Right renal pelvis (tissue), 4 donors: ENCODE data around the gene MPP3. TPM values are rescaled to one million over a fixed set of nuclear protein-coding genes. Genes with fewer than 3 reads are reported as not detected.

Experiments
- DNase-seq, 4 donors: peaks; one replicate each; pipeline ENCODE4 v3.0.0-alpha.2; 2013; ENCODE audit warnings: low read depth in 4 of 4, low spot score in 3 of 4, missing footprints in 1 of 4
- polyA plus RNA-seq, 4 donors: library from polyadenylated mRNA; unstranded; fragments of 120-200 nt; gene quantifications; one replicate each; pipeline ENCODE4 v1.2.1, GENCODE V29; 2013; ENCODE audit not compliant: insufficient read length in 4 of 4

The MPP3 gene
- polyA plus RNA-seq, 4 donors = 6.1 to 8.5 (median 7.6) TPM

GRCh38 chr17:43755389-43755875, 77.5 kb downstream of the MPP3 start:
- DNase-seq = no peak

DNA sequence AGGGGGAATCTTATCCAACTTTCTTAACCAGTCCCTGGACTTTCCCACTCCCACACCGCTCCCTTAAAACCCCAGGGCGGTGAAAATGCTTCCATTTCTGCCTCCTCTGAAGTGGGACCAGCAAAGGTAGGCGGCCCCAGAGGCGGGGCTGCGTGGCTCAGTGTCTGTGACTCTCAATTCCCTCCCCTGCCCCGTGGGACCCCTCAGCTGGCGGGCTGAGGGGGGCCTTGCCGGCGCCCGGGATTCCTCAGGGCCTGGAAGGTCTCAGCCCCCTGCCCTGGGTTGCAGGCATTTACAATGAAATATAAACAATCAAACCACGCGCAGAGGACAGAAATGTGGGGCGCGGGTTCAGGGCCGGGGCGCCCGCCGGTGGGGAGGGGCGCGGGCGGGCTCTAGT, 78.0 kb downstream of the MPP3 start:
- no peak for DNase-seq

- no peak for DNase-seq
Measured at GRCh38 chr17:43753493-43754129, 79.3 kb downstream of the MPP3 start.

Other genes with a start within 250 kb of the MPP3 start
- 10 to 100 TPM in 3 of 4 donors, 1 to 10 TPM in 1; 7.1 to 15.1 (median 13.2) TPM for gene MEOX1, start 171.2 kb downstream of the MPP3 start, polyA plus RNA-seq
- gene SOST, start 74.4 kb downstream of the MPP3 start, polyA plus RNA-seq = 10 to 100 TPM; 54.7 to 79.6 (median 62.8) TPM
- gene DUSP3, start 54.2 kb downstream of the MPP3 start, polyA plus RNA-seq = 10 to 100 TPM; 60.3 to 62.1 (median 61.6) TPM
- under 1 TPM in 1 of 4 donors, not detected in 3; 0.06 TPM for gene CFAP97D1, start 52.7 kb downstream of the MPP3 start, polyA plus RNA-seq
- gene CD300LG, start 14.0 kb upstream of the MPP3 start, polyA plus RNA-seq = 1 to 10 TPM in 1 of 4 donors, under 1 TPM in 3; 0.98 to 1.5 (median 0.99) TPM
- gene MPP2, start 74.4 kb upstream of the MPP3 start, polyA plus RNA-seq = 1 to 10 TPM; 5.7 to 7.5 (median 5.9) TPM
- gene PPY, start 109.3 kb upstream of the MPP3 start, polyA plus RNA-seq = under 1 TPM in 2 of 4 donors, not detected in 2; 0.34 to 0.65 TPM
- under 1 TPM; 0.15 to 0.39 (median 0.23) TPM for gene PYY, start 120.8 kb upstream of the MPP3 start, polyA plus RNA-seq
- 1 to 10 TPM; 2.1 to 4.7 (median 2.5) TPM for gene NAGS, start 171.5 kb upstream of the MPP3 start, polyA plus RNA-seq
- 10 to 100 TPM; 34.5 to 49.8 (median 39.4) TPM for gene TMEM101, start 181.8 kb upstream of the MPP3 start, polyA plus RNA-seq
- 10 to 100 TPM; 38.5 to 48.4 (median 45.7) TPM for gene LSM12, start 233.5 kb upstream of the MPP3 start, polyA plus RNA-seq
- 10 to 100 TPM; 71.1 to 97.7 (median 87.5) TPM for gene G6PC3, start 237.6 kb upstream of the MPP3 start, polyA plus RNA-seq